PFSK-1 (cell line): Measurements from ENCODE around the gene TSEN15.

Source experiments
- FOXP2 ChIP-seq: optimal IDR thresholded peaks from 2 replicates; pipeline ENCODE3; 2011; ENCODE audit warnings: borderline replicate concordance, control low read depth, inconsistent platforms; ENCODE audit not compliant: insufficient read depth; ENCODE audit errors: extremely low read length, extremely low read depth
- POLR2AphosphoS5 ChIP-seq: IDR thresholded peaks from 2 replicates; pipeline ENCODE4 v1.6.1; 2012; ENCODE audit warnings: low read depth, mild to moderate bottlenecking, control low read depth, low read length, moderate library complexity
- TAF1 ChIP-seq: IDR thresholded peaks from 2 replicates; pipeline ENCODE4 v1.6.1; 2012; ENCODE audit warnings: low read length, control low read depth, borderline replicate concordance; ENCODE audit not compliant: insufficient read depth
- TF ChIP-seq, protein P1 (sequence below), 2 experiments: IDR thresholded peaks; 2 replicates each; pipeline versions ENCODE4 v1.6.1 to v1.8.0; 2011 to 2012; ENCODE audit warnings: low read depth in 2 of 2, low read length in 2 of 2, control low read depth in 1 of 2, inconsistent platforms in 1 of 2, mild to moderate bottlenecking in 1 of 2, moderate library complexity in 1 of 2; ENCODE audit not compliant: insufficient read depth in 1 of 2

DNA sequence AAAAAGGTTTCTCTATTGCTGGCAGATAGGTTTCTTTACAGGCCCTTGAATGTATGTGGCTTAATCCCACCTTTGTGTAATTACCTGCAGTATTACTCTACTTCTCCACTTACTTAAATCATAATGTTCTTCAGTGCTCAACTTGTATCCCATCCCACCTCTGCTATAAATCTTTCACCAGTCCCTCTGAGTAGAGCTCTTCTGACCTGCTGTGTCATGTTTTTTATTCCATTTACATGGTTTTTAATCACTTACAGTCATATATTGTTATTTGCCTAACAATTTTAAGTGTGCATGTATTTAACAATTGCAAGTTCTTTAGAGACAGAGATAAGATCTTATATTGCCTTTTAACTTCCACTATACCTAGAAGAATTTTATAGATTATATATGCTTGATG lies 2.4 kb downstream of the TSEN15 start:
- TF ChIP-seq POLR2AphosphoS5, result no peak
- TF ChIP-seq, protein P1, sequence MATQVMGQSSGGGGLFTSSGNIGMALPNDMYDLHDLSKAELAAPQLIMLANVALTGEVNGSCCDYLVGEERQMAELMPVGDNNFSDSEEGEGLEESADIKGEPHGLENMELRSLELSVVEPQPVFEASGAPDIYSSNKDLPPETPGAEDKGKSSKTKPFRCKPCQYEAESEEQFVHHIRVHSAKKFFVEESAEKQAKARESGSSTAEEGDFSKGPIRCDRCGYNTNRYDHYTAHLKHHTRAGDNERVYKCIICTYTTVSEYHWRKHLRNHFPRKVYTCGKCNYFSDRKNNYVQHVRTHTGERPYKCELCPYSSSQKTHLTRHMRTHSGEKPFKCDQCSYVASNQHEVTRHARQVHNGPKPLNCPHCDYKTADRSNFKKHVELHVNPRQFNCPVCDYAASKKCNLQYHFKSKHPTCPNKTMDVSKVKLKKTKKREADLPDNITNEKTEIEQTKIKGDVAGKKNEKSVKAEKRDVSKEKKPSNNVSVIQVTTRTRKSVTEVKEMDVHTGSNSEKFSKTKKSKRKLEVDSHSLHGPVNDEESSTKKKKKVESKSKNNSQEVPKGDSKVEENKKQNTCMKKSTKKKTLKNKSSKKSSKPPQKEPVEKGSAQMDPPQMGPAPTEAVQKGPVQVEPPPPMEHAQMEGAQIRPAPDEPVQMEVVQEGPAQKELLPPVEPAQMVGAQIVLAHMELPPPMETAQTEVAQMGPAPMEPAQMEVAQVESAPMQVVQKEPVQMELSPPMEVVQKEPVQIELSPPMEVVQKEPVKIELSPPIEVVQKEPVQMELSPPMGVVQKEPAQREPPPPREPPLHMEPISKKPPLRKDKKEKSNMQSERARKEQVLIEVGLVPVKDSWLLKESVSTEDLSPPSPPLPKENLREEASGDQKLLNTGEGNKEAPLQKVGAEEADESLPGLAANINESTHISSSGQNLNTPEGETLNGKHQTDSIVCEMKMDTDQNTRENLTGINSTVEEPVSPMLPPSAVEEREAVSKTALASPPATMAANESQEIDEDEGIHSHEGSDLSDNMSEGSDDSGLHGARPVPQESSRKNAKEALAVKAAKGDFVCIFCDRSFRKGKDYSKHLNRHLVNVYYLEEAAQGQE (IDR thresholded peaks at IDR 0.05; ENCODE audit: insufficient read depth in 1 of 2, low read depth in 2 of 2, low read length in 2 of 2), result no peak
- no peak for TF ChIP-seq TAF1
- TF ChIP-seq FOXP2, result no peak
